ENCODE measurements around the gene DNAAF2.

DNA sequence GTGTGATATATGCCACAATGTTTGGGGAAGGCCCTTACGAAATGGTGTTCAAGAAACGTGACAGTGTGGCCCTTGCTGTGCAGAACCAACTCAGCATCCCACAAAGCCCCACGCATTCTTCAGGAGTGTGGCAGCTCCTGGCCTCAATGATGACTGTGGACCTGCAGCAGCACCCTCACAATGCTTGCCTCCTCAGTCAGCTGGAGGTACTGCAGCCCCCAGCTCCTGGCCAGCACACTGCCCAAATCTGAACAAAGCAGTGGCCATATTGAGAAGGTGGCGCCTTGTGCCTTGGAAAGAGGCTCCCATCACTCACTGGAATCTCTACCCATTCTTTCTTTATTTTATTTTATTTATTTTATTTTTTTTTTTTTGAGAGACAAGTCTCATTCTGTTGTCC lies 42.6 kb upstream of the DNAAF2 start:
- TF ChIP-seq TAF1 (IDR thresholded peaks at IDR 0.05; ENCODE audit: low read depth, low read length) (no peak), POLR2A (IDR thresholded peaks at IDR 0.05; ENCODE audit: low read depth, low read length) (no peak), POLR2AphosphoS5 (IDR thresholded peaks at IDR 0.05; ENCODE audit: low read depth, low read length) (no peak), PAX5 (IDR thresholded peaks at IDR 0.05; ENCODE audit: insufficient read depth, low read length, severe bottlenecking) (no peak), SPI1 (IDR thresholded peaks at IDR 0.05; ENCODE audit: low read depth, low read length) (no peak)
